BLaER1 treated with 17β-estradiol and CSF1 and Interleukin-3, amounts not matched to agents 10 nM and 100 nM (cell line): ENCODE results near the gene ASIC1.
A peak's percentile ranks its signal among the peaks of the same experiment; 100 is the strongest.

Experiments used
- H3K27ac ChIP-seq, 11 experiments: shearing (Covaris generic); formaldehyde crosslinking; 2 replicates each; pipeline ENCODE4 v1.8.1; 2022
- H3K27me3 ChIP-seq, 11 experiments: shearing (Covaris generic); formaldehyde crosslinking; 2 replicates each; pipeline ENCODE4 v1.8.1; 2022
- H3K36me3 ChIP-seq, 11 experiments: shearing (Covaris generic); formaldehyde crosslinking; 2 replicates each; pipeline ENCODE4 v1.8.1; 2022
- H3K4me1 ChIP-seq, 10 experiments: shearing (Covaris generic); formaldehyde crosslinking; 2 replicates each; pipeline ENCODE4 v1.8.1; 2022
- H3K4me2 ChIP-seq, 11 experiments: shearing (Covaris generic); formaldehyde crosslinking; 2 replicates each; pipeline ENCODE4 v1.8.1; 2022
- H3K4me3 ChIP-seq, 10 experiments: shearing (Covaris generic); formaldehyde crosslinking; 2 replicates each; pipeline ENCODE4 v1.8.1; 2022
- H3K9ac ChIP-seq, 11 experiments: shearing (Covaris generic); formaldehyde crosslinking; 2 replicates each; pipeline ENCODE4 v1.8.1; 2022
- H3K9me3 ChIP-seq, 11 experiments: shearing (Covaris generic); formaldehyde crosslinking; replicated peaks in 1 of 11; 2 replicates each; pipeline ENCODE4 v1.8.1; 2022
- H4K20me1 ChIP-seq, 11 experiments: shearing (Covaris generic); formaldehyde crosslinking; 2 replicates each; pipeline ENCODE4 v1.8.1; 2022
- Cebpa-rat ChIP-seq, 11 experiments: shearing (Covaris generic); IDR thresholded peaks; 2 replicates each; pipeline ENCODE4 v1.8.1; 2022

The ASIC1 gene

GRCh38 chr12:50043308-50043707 lies 14.1 kb upstream of the ASIC1 start:
- Histone ChIP-seq H3K9me3 (no peaks in the 10 kb centered on the region), H3K27ac (no peak overlapping the region), H4K20me1 (no peaks in the 10 kb centered on the region), H3K4me1 (peaks cover 0 to 8% (median 0%) of the 10 kb centered on the region in 10 experiments; a peak in 4 of 20 replicates), H3K9ac (no peak overlapping the region), H3K27me3 (peaks cover 0 to 1% (median 0%) of the 10 kb centered on the region in 11 experiments; a peak in 2 of 22 replicates), H3K4me3 (no peak overlapping the region), H3K36me3 (no peaks in the 10 kb centered on the region), H3K4me2 (no peak overlapping the region)
- no peak for TF ChIP-seq Cebpa-rat (IDR thresholded peaks at IDR 0.05)

GRCh38 chr12:50043854-50044253 lies 13.5 kb upstream of the ASIC1 start:
- peaks cover 0 to 7% (median 3%) of the 10 kb centered on the region in 11 experiments; a peak in 8 of 22 replicates for H3K27me3 ChIP-seq
- no peak overlapping the region for H3K4me3 ChIP-seq
- peaks cover 0 to 8% (median 0%) of the 10 kb centered on the region in 10 experiments; a peak in 4 of 20 replicates for H3K4me1 ChIP-seq
- TF ChIP-seq Cebpa-rat (IDR thresholded peaks at IDR 0.05) = no peak
- no peaks in the 10 kb centered on the region for H3K9me3 ChIP-seq
- no peak overlapping the region for H3K9ac ChIP-seq
- H3K4me2 ChIP-seq = no peak overlapping the region
- no peaks in the 10 kb centered on the region for H3K36me3 ChIP-seq
- no peak overlapping the region for H3K27ac ChIP-seq
- no peaks in the 10 kb centered on the region for H4K20me1 ChIP-seq

DNA sequence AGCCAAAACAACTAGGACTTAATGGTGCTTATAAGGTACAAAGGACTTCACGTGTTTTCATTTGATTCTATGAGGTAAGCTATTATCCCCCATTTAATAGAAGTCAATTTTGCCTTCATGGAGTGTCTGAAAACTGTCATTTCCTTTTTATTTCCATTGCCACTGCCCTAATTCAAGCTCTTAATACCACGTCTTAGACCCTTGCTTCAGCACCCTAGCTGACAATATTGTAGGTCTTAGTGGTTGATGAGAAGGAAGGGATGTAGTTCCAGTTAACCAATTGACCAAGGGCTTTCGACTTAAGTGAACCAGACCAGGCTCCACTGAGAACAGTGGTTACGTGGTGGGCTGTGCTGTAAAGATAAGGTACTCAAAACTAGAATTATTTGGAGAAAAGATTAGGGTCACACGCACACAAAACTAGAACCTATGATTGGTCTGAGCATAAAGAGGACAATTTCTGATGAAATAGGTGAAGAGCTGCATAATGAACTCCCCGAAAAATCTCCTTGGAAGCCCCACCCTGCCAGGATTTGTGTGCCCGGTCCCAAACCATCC lies 9.6 kb upstream of the ASIC1 start:
- Histone ChIP-seq H3K9ac (no peak overlapping the region), H3K27ac (no peak overlapping the region), H3K36me3 (no peaks in the 10 kb centered on the region), H4K20me1 (no peaks in the 10 kb centered on the region), H3K4me3 (no peak overlapping the region), H3K27me3 (peaks cover 29 to 46% (median 41%) of the 10 kb centered on the region in 11 experiments), H3K4me2 (no peak overlapping the region), H3K4me1 (peaks cover 0 to 16% (median 1%) of the 10 kb centered on the region in 10 experiments; a peak in 8 of 20 replicates), H3K9me3 (no peaks in the 10 kb centered on the region)
- TF ChIP-seq Cebpa-rat (IDR thresholded peaks at IDR 0.05) = no peak

DNA sequence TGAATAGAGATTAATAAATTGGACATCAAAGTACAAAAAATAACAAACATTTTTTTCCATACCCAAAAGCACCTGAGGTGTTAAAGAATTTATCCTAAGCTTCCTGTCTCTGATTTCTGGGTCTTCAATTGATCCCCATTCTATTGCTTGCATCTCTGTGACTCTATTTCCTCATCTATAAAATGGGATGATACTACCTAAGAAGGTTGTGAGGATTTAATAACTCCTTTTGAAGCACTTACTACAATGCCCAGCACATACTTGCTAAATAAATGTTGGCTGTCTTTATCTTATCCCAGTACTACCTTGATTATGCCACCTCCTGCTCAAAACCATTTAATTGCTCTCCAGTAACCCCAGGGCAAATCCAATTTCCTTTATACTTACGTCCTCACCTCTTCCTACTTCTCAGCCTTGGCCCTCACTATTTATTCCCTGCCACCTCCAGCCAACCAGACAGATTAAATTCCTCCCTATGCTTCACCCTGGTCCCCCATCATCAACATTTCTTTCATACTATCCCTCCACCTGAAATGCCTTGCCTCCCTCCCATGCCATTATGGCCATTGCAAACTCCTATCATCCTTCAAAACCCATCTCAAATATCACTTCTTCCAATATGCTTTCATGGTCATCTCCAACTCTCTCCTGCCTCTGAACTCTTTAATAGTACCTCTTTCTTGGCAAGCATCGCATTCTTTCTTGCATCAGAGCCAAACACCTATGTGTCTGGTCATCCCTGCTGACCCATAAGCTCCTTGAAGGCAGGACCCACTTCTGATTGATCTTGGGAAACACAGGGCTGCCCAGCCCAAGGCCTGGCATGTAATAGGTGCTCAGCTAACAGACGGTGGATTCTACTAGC lies 7.9 kb upstream of the ASIC1 start:
- Histone ChIP-seq H3K4me2 (peak overlapping the region in 3 of 11 experiments; percentile 48 to 63 (median 62); a peak in 1 of 22 replicates), H3K4me3 (no peak overlapping the region), H3K27ac (no peak overlapping the region), H4K20me1 (no peaks in the 10 kb centered on the region), H3K4me1 (peaks cover 0 to 26% (median 8%) of the 10 kb centered on the region in 10 experiments; a peak in 13 of 20 replicates), H3K27me3 (peaks cover 31 to 55% (median 47%) of the 10 kb centered on the region in 11 experiments), H3K36me3 (no peaks in the 10 kb centered on the region), H3K9ac (no peak overlapping the region), H3K9me3 (no peaks in the 10 kb centered on the region)
- no peak for TF ChIP-seq Cebpa-rat (IDR thresholded peaks at IDR 0.05)

- TF ChIP-seq Cebpa-rat (IDR thresholded peaks at IDR 0.05) = no peak
- peaks cover 31 to 55% (median 47%) of the 10 kb centered on the region in 11 experiments for H3K27me3 ChIP-seq
- H4K20me1 ChIP-seq = no peaks in the 10 kb centered on the region
- no peaks in the 10 kb centered on the region for H3K9me3 ChIP-seq
- H3K36me3 ChIP-seq = no peaks in the 10 kb centered on the region
- H3K4me3 ChIP-seq = no peak overlapping the region
- peak overlapping the region in 6 of 11 experiments; percentile 31 to 63 (median 48); a peak in 9 of 22 replicates for H3K4me2 ChIP-seq
- H3K4me1 ChIP-seq = peaks cover 0 to 26% (median 8%) of the 10 kb centered on the region in 10 experiments; a peak in 13 of 20 replicates
- no peak overlapping the region for H3K27ac ChIP-seq
- no peak overlapping the region for H3K9ac ChIP-seq
Observed at GRCh38 chr12:50050119-50050385, 7.3 kb upstream of the ASIC1 start.

GRCh38 chr12:50050410-50051098 lies 6.8 kb upstream of the ASIC1 start:
- Histone ChIP-seq H3K4me3 (0 out of 20 replicates have a peak overlapping the region, but pooled peaks of 1 of the 10 experiments have one; percentile 19), H3K27ac (no peak overlapping the region), H3K9me3 (no peaks in the 10 kb centered on the region), H3K9ac (no peak overlapping the region), H3K4me2 (peak overlapping the region in 7 of 11 experiments; percentile 25 to 63 (median 48); a peak in 12 of 22 replicates), H3K27me3 (peaks cover 31 to 55% (median 47%) of the 10 kb centered on the region in 11 experiments), H3K36me3 (no peaks in the 10 kb centered on the region), H3K4me1 (peaks cover 0 to 26% (median 8%) of the 10 kb centered on the region in 10 experiments; a peak in 13 of 20 replicates), H4K20me1 (no peaks in the 10 kb centered on the region)
- TF ChIP-seq Cebpa-rat (IDR thresholded peaks at IDR 0.05) = no peak

DNA sequence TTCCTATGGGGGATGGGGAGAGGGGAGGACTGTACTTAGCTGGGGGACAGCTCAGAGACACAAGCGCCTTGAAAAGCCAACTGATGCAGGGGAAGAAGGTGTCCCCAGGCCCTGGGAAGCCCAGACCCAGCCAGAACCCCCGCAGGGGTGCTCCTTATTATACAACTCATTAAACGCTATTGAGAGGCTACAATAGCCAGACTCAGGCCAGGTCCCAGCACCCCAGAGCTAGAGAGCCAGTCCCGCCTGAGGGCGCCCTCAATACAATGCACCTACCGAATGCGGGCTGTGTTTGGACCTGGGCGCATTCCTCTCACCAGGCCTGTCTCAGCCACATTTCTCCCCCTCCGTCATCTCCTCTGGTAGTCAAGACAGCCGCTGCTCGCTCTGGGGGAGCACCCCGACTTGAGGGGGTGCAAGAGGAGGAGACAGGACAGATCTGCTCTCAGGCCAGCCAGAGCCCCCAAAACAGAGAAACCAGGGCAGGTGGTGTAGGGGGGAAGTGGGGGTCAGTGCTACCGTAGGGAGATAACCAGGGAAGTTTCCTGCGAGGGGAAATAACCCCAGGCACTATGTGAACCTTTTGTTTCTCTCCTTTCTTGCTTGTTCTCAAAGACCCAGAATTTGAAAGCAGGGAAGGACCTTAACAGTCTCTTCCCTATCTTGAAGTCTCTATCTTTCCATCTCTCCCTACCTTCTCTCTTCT lies 6.1 kb upstream of the ASIC1 start:
- peaks cover 34 to 58% (median 50%) of the 10 kb centered on the region in 11 experiments for H3K27me3 ChIP-seq
- no peaks in the 10 kb centered on the region for H3K9me3 ChIP-seq
- TF ChIP-seq Cebpa-rat (IDR thresholded peaks at IDR 0.05) = no peak
- peaks cover under 1 to 33% (median 11%) of the 10 kb centered on the region in 10 experiments; a peak in 19 of 20 replicates for H3K4me1 ChIP-seq
- no peak overlapping the region for H3K9ac ChIP-seq
- H3K4me2 ChIP-seq = peak overlapping the region in 3 of 11 experiments; percentile 21 to 38 (median 29); a peak in 4 of 22 replicates
- no peak overlapping the region for H3K4me3 ChIP-seq
- no peaks in the 10 kb centered on the region for H3K36me3 ChIP-seq
- no peak overlapping the region for H3K27ac ChIP-seq
- peaks cover 0 to 2% (median under 1%) of the 10 kb centered on the region in 11 experiments; a peak in 7 of 22 replicates for H4K20me1 ChIP-seq

- no peaks in the 10 kb centered on the region for H3K36me3 ChIP-seq
- H3K4me1 ChIP-seq = peaks cover 10 to 44% (median 20%) of the 10 kb centered on the region in 10 experiments
- no peak overlapping the region for H3K9ac ChIP-seq
- no peak overlapping the region for H3K4me3 ChIP-seq
- no peak for TF ChIP-seq Cebpa-rat (IDR thresholded peaks at IDR 0.05)
- peaks cover 46 to 68% (median 62%) of the 10 kb centered on the region in 11 experiments for H3K27me3 ChIP-seq
- no peak overlapping the region for H3K4me2 ChIP-seq
- no peaks in the 10 kb centered on the region for H3K9me3 ChIP-seq
- no peak overlapping the region for H3K27ac ChIP-seq
- peaks cover 0 to 11% (median 8%) of the 10 kb centered on the region in 11 experiments; a peak in 9 of 22 replicates for H4K20me1 ChIP-seq
Observed at GRCh38 chr12:50052544-50052943, 4.9 kb upstream of the ASIC1 start.
